Measurements from ENCODE around the gene DHFR2.

DNA sequence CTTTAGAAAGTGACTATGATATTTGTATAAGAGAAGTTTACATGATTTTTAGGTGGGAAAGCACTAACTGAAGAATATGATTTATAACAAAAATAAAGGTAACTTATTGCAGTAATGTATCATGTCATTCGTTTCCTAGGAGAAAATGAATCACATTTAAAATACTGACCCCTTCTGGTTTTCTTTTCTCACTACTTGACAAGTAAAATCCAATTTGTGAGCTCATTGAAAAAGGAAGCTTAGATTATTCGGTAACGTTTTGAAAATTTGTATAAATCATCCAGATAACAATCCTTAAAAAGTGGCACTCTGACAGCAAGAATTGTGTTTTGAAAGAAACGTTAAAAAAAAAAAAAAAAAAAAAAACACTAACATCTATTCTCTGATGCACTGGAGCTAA is 39.1 kb upstream of the DHFR2 start:
- TF ChIP-seq POLR2A (IDR thresholded peaks at IDR 0.05) (no peak), POLR2AphosphoS5 (IDR thresholded peaks at IDR 0.05) (no peak)
- TF ChIP-seq, protein P1, sequence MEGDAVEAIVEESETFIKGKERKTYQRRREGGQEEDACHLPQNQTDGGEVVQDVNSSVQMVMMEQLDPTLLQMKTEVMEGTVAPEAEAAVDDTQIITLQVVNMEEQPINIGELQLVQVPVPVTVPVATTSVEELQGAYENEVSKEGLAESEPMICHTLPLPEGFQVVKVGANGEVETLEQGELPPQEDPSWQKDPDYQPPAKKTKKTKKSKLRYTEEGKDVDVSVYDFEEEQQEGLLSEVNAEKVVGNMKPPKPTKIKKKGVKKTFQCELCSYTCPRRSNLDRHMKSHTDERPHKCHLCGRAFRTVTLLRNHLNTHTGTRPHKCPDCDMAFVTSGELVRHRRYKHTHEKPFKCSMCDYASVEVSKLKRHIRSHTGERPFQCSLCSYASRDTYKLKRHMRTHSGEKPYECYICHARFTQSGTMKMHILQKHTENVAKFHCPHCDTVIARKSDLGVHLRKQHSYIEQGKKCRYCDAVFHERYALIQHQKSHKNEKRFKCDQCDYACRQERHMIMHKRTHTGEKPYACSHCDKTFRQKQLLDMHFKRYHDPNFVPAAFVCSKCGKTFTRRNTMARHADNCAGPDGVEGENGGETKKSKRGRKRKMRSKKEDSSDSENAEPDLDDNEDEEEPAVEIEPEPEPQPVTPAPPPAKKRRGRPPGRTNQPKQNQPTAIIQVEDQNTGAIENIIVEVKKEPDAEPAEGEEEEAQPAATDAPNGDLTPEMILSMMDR (IDR thresholded peaks at IDR 0.05) = no peak
